Neutrophil (primary cell): ENCODE results near the gene RNF217.
"Not testable (repeated sequence)": the region's sequence is repeated elsewhere in the genome, so short reads cannot be mapped to it uniquely, and the experiment has no call there.

Source experiments
- H3K27ac ChIP-seq: fragments of 200-600 bp; sonication (generic); 2 replicates; pipeline ENCODE4 v1.5.1; 2016; ENCODE audit warnings: mild to moderate bottlenecking, moderate library complexity
- H3K27me3 ChIP-seq: fragments of 200-600 bp; sonication (generic); 2 replicates; pipeline ENCODE4 v1.6.0; 2016; ENCODE audit warnings: mild to moderate bottlenecking
- H3K36me3 ChIP-seq: fragments of 200-600 bp; sonication (generic); 2 replicates; pipeline ENCODE4 v1.5.1; 2017
- H3K4me1 ChIP-seq, 2 experiments: fragments of 200-600 bp in 1 of 2; sonication (generic) in 1 of 2; 1 replicate in 1 of 2; 2 replicates in 1 of 2; pipeline versions ENCODE4 v1.5.1 to v1.6.1; 2013 to 2016; ENCODE audit warnings: low read depth in 1 of 2, low read length in 1 of 2, mild to moderate bottlenecking in 1 of 2, moderate library complexity in 1 of 2; ENCODE audit not compliant: control insufficient read depth in 1 of 2, insufficient read depth in 1 of 2
- H3K4me3 ChIP-seq, 2 experiments: fragments of 200-600 bp in 1 of 2; sonication (generic) in 1 of 2; 1 replicate in 1 of 2; 2 replicates in 1 of 2; pipeline ENCODE4 v1.5.1; 2013 to 2016; ENCODE audit warnings: low read depth in 1 of 2, low read length in 1 of 2, mild to moderate bottlenecking in 1 of 2, moderate library complexity in 1 of 2
- H3K9me3 ChIP-seq: fragments of 200-600 bp; sonication (generic); 2 replicates; pipeline ENCODE4 v1.5.1; 2016
- CTCF ChIP-seq: fragments of 200-600 bp; sonication (generic); IDR thresholded peaks from 2 replicates; pipeline ENCODE4 v1.5.1; 2016; ENCODE audit warnings: antibody characterized with exemption

The RNF217 gene

GRCh38 chr6:124963831-124964763 lies 1.9 kb downstream of the RNF217 start:
- Histone ChIP-seq H3K27ac (peak overlapping the region; percentile 70), H3K9me3 (no peaks in the 10 kb centered on the region), H3K36me3 (no peaks in the 10 kb centered on the region), H3K4me3 (peak overlapping the region in 1 of 2 experiments; percentile 65), H3K4me1 (peaks cover 30 to 31% of the 10 kb centered on the region in 2 experiments), H3K27me3 (no peaks in the 10 kb centered on the region)
- no peak for TF ChIP-seq CTCF

GRCh38 chr6:124964764-124965105 lies 2.5 kb downstream of the RNF217 start:
- H3K36me3 ChIP-seq, result no peaks in the 10 kb centered on the region
- H3K9me3 ChIP-seq, result no peaks in the 10 kb centered on the region
- peaks cover 30 to 31% of the 10 kb centered on the region in 2 experiments for H3K4me1 ChIP-seq
- no peak overlapping the region for H3K4me3 ChIP-seq
- TF ChIP-seq CTCF, result no peak
- H3K27me3 ChIP-seq, result no peaks in the 10 kb centered on the region
- peak overlapping the region; percentile 70 for H3K27ac ChIP-seq

GRCh38 chr6:124965424-124965850 lies 3.2 kb downstream of the RNF217 start:
- H3K4me1 ChIP-seq, result peaks cover 30 to 31% of the 10 kb centered on the region in 2 experiments
- H3K9me3 ChIP-seq, H3K36me3 ChIP-seq, H3K27me3 ChIP-seq, H3K27ac ChIP-seq, H3K4me3 ChIP-seq: not testable (repeated sequence)

GRCh38 chr6:124967444-124967843 lies 5.2 kb downstream of the RNF217 start:
- Histone ChIP-seq H3K27me3 (no peaks in the 10 kb centered on the region), H3K27ac (no peak overlapping the region), H3K36me3 (no peaks in the 10 kb centered on the region), H3K4me3 (no peak overlapping the region), H3K9me3 (no peaks in the 10 kb centered on the region), H3K4me1 (peaks cover 21 to 24% of the 10 kb centered on the region in 2 experiments)
- no peak for TF ChIP-seq CTCF

GRCh38 chr6:124968401-124968800 lies 6.2 kb downstream of the RNF217 start:
- Histone ChIP-seq H3K4me1 (peaks cover 14 to 19% of the 10 kb centered on the region in 2 experiments), H3K36me3 (peaks cover 9% of the 10 kb centered on the region), H3K4me3 (no peak overlapping the region), H3K9me3 (no peaks in the 10 kb centered on the region), H3K27me3 (no peaks in the 10 kb centered on the region), H3K27ac (no peak overlapping the region)
- TF ChIP-seq CTCF, result no peak

GRCh38 chr6:124970243-124970642 lies 8.0 kb downstream of the RNF217 start:
- H3K27ac ChIP-seq, result no peak overlapping the region
- TF ChIP-seq CTCF, result no peak
- no peaks in the 10 kb centered on the region for H3K9me3 ChIP-seq
- H3K4me3 ChIP-seq, result no peak overlapping the region
- peaks cover 15% of the 10 kb centered on the region for H3K36me3 ChIP-seq
- H3K4me1 ChIP-seq, result peaks cover 0 to 6% of the 10 kb centered on the region in 2 experiments
- no peaks in the 10 kb centered on the region for H3K27me3 ChIP-seq
